GM18511 (cell line): Measurements from ENCODE around the gene REC8.

Experiments used
- ATAC-seq: cut with Tn5 transposase; IDR thresholded peaks from one replicate; pipeline ENCODE4 v1.9.1; 2021; ENCODE audit warnings: mild to moderate bottlenecking, moderate library complexity; ENCODE audit not compliant: unreplicated experiment

REC8 gene

DNA sequence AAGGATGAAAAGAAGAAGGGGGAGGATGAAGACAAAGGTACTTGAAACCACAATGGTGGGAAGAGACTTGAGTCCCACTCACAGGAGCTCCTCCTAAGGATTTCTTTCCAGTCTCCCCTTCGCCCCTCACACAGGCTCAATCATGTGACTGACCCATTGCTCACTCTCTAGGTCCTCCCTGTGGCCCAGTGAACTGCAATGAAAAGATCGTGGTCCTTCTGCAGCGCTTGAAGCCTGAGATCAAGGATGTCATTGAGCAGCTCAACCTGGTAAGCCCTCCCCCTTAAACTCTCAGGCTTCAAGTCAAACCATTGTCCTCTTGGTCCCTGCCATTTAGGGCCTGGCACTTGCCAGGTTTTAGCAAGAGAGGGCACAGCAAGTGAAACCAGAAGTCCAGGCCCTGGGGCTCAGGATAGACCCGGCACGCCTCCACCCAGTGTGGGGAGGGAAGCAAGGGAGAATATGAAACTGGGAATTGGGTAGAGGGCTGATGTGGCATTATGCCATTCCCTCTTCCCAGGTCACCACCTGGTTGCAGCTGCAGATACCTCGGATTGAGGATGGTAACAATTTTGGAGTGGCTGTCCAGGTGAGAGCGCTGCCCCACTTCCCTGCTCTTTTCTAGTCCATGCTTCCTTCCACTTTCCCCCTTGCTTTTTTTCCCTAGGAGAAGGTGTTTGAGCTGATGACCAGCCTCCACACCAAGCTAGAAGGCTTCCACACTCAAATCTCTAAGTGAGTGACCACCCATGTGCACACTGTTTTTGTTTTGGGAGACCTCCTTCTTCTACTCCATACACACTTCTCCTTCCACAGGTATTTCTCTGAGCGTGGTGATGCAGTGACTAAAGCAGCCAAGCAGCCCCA lies 34.1 kb upstream of the REC8 start:
- no peak for ATAC-seq

GRCh38 chr14:24138396-24139271 lies 33.2 kb upstream of the REC8 start:
- no peak for ATAC-seq

DNA sequence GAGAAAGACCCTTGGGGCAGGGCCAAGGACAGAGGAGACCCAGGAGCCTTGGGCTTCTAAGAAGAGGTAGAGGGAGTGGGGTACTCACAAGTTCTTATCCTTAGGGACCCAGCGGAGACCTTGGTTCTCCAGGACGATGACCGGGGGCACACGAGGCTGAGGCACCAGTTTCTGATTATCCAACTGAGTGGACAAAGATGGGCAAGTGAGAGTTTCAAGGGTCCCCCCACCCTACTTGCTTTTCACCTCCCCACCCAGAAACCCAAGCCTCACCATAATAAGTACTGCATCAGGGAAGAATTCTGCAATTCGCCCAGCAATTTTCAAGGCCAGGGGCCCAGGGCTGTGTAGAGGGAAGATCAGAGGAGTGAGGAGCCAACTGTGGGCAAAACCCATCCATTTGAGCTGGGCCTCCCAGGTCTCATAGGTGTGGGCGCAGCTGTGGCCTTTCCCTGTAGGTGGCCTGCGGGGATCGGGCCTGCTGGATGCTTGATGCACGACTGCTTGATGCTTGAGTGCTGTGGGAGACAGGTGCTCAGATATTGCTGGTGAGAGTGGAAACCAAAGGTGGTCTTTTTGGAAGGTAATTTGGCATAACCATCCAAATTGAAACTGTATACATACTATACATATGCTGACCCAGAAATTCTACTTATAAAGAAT lies 32.5 kb upstream of the REC8 start:
- ATAC-seq = no peak

- ATAC-seq = peak; percentile 88
Observed at GRCh38 chr14:24141097-24141880, 30.6 kb upstream of the REC8 start, which contains the start of gene EMC9. TSS of gene EMC9 (minus strand) at chr14:24141591. CDS start at chr14:24141304, 287 bp downstream.

- ATAC-seq = no peak
Observed at GRCh38 chr14:24143511-24143910, 28.4 kb upstream of the REC8 start.

DNA sequence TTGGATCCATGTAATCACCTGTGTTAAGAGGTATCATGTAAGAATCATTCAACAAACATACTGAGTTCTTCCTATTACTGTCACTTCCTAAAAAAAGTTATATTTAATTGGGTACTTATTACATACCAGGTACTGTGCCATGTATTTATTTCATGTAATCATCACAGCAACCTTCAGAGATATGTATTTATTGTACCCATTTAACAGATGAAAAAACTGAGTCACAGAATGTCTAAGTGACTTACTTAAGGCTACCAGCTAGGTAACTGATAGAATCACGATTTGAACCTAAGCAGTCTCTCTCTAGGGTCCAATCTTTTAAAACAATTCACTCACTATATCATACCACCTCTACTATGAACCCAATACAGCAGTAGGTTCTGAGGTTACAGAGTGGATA lies 27.4 kb upstream of the REC8 start:
- ATAC-seq = no peak

GRCh38 chr14:24145219-24145618 lies 26.7 kb upstream of the REC8 start:
- ATAC-seq = no peak

DNA sequence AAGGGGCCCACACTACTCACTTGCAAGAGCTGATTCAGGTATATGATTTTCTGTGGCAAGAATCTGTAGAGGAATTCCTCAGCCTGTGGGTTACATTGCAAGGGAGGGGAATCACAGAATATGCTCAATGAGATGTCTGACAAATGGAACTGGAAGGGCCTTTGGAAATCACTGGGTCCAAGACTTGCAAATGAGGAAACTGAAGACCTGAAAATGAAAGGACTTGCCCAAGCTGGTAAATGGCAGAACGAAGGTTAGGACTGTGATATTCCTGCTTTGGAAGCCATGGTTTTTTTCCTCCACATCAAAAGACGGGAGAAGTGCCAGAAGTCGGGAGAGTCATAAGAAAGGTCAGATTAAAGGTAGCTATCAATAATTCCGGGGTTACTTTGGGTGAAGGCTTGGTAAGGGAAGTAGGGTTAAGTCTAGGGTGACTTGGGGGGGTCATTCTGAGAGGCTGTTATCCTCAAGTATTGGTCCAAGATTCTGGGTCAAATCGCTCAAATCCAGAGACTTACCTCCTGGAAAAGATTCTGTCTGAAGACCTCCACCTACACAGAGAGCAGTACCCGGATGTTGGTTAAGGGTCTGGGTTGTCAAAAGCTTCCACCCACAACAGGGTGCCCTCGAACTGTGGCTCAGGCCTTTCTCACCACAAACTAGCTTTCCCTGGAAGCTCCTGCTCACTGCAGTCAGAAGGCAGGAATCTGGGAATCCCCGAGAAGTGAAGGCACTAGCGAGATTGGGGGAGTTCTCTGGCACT lies 26.0 kb upstream of the REC8 start:
- ATAC-seq = no peak

DNA sequence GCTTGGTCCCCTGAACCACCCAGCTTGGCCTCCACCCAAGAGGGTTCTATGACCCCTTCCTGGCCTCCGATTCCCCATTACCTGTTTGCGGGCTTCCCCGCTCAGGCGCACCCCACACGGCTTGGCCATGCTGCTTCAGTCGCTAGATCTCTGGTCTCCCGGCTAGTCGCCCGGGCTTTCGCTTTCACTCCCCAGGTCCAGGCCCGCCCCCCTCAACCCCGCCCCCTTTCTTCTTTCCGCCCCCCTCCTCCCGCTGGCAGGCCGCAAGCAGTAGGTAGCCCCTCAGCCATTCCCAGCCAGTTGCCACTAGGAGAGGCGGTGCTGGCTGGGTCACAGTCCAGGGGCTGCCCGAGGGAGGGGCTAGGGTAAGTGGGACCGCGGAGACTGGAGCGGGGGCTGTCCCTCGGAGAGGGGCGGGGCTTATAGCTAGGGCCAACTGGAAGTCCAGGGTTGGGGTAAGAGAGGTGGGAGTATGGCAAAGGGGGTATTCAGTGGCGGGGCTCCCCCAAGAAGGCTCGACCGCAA lies 25.4 kb upstream of the REC8 start, which contains the start of gene PSME2:
PSME2 (minus strand) TSS at position 158 of the 525 bp plus-strand sequence; CDS start at position 129, 29 bp downstream.
- peak; percentile 70 for ATAC-seq

DNA sequence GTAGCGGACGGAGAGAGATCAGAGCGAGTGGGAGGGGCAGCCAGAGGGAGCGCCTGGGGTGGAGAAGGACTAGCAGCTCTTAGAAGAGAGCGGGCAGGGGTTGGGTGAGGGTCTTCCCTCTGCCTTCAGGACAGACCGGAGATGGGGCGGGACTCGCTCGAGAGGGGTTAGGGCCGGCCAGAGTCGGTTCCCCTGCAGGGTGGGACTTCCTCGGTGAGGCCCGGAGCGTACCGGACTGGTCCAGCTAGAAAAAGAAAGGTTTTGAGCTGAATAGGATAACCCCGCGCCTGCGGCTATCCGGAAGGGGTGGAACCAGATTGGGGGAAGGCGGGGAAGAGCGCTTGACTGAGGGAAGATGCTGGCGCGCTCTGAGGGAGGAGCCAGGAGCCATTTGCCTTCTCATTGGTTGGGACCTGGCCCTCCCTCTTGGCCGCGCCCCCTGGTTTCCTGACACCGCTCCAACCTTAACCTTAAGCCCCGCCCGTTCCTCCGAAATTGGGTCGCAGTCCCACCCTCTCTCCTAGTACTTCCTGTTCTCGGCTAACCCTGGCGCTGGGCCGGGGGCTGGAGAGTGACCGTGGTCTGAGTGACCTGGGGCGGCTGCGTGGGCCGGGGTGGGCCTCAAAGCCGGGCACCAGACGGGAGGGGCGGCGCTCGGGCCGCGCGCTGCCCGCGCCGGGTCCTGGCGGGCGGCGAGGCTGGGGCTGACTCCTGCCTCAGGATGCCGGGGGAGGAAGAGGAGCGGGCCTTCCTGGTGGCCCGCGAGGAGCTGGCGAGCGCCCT lies 24.7 kb upstream of the REC8 start, which contains the start of gene RNF31:
RNF31 (plus strand) TSS at position 521 of the 783 bp plus-strand sequence; CDS start at position 722, 201 bp downstream.
- peak; percentile 85 for ATAC-seq

GRCh38 chr14:24147761-24148428 lies 24.0 kb upstream of the REC8 start:
- no peak for ATAC-seq

DNA sequence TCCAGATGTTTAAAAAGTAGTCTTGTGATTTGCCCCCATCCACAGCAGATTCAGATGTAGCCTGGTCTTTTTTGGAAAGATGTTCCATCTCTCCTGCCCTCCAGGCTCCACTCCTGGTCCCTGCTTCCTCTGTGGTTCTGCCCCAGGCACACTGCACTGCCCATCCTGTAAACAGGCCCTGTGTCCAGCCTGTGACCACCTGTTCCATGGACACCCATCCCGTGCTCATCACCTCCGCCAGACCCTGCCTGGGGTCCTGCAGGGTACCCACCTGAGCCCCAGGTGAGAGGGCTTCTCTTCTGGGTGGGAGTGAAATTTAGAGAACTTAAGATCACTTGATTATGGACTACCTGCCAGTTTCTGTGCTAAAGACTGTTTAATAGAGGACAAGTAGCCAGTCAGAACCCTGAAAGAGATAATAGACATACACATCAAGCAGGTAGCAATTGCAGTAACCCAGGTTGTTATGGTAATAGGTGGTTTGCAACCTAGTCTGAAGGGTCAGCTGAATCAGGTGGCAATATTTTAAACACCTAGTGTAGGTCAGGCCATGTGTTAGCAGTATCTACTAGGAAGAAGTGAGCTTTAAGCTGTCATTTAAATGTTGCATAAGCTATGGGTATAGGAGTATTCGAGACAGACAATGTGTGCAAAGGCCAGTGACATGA lies 22.4 kb upstream of the REC8 start:
- ATAC-seq = no peak

DNA sequence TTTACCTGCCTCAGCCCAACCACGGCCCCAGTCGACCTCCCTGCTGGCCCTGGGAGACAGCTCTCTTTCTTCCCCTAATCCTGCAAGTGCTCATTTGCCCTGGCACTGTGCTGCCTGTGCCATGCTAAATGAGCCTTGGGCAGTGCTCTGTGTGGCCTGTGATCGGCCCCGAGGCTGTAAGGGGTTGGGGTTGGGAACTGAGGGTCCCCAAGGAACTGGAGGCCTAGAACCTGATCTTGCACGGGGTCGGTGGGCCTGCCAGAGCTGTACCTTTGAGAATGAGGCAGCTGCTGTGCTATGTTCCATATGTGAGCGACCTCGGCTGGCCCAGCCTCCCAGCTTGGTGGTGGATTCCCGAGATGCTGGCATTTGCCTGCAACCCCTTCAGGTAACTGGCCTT lies 21.8 kb upstream of the REC8 start:
- ATAC-seq = no peak

GRCh38 chr14:24150567-24150966 lies 21.3 kb upstream of the REC8 start:
- ATAC-seq = no peak

DNA sequence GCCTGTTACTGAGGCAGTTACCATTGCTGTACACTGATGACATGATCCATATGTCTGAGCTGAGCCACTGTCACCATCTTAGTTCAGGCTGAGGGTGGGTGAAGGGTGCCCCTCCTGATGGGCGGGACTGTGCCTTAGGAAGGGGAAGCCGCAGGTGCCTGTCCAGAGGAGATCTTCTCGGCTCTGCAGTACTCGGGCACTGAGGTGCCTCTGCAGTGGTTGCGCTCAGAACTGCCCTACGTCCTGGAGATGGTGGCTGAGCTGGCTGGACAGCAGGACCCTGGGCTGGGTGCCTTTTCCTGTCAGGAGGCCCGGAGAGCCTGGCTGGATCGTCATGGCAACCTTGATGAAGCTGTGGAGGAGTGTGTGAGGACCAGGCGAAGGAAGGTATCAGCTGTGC lies 20.9 kb upstream of the REC8 start:
- no peak for ATAC-seq

- no peak for ATAC-seq
Observed at GRCh38 chr14:24151404-24152080, 20.3 kb upstream of the REC8 start.

DNA sequence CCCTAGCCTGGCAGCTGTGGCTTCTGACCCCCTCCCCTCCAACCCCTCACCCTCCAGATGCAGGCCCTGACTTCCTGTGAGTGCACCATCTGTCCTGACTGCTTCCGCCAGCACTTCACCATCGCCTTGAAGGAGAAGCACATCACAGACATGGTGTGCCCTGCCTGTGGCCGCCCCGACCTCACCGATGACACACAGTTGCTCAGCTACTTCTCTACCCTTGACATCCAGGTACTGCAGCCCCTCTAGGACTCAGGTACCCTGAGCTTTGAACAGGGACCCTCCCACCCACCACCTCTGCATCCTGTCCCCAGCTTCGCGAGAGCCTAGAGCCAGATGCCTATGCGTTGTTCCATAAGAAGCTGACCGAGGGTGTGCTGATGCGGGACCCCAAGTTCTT lies 16.8 kb upstream of the REC8 start:
- ATAC-seq = no peak
